Left lung (tissue), 10 donors: ENCODE results near the gene NOTCH1. TPM values are rescaled to one million over a fixed set of nuclear protein-coding genes. Genes with fewer than 3 reads are reported as not detected.

Source experiments
- ATAC-seq: fragments of 200-7000 bp; cut with Tn5 transposase; one replicate; pipeline ENCODE4 v1.9.1; 2020; ENCODE audit warnings: moderate library complexity
- DNase-seq, 4 donors: peaks; one replicate each; pipeline ENCODE4 v3.0.0-alpha.2; 2013 to 2020
- H3K27ac ChIP-seq, 2 donors: fragments of 200-600 bp; sonication (generic) in 1 of 2; one replicate each; pipeline versions ENCODE4 v1.5.0 to v1.8.0; 2020 to 2021
- H3K27me3 ChIP-seq, 2 donors: fragments of 200-600 bp; sonication (generic) in 1 of 2; one replicate each; pipeline versions ENCODE4 v1.5.0 to v1.8.0; 2020 to 2021
- H3K36me3 ChIP-seq, 2 donors: fragments of 200-600 bp; sonication (generic) in 1 of 2; one replicate each; pipeline versions ENCODE4 v1.5.0 to v1.8.0; 2020 to 2021
- H3K4me1 ChIP-seq, 2 donors: fragments of 200-600 bp; one replicate each; pipeline ENCODE4 v1.8.0; 2021
- H3K4me3 ChIP-seq, 2 donors: fragments of 200-600 bp; sonication (generic) in 1 of 2; one replicate each; pipeline versions ENCODE4 v1.5.0 to v1.8.0; 2020 to 2021; ENCODE audit warnings: mild to moderate bottlenecking in 1 of 2
- H3K9me3 ChIP-seq, 2 donors: fragments of 200-600 bp; sonication (generic) in 1 of 2; one replicate each; pipeline versions ENCODE4 v1.5.0 to v1.8.0; 2020 to 2021
- intact Hi-C, 2 donors: fragments of 100-400 bp; cut with DNase I; formaldehyde crosslinking; loops; one replicate each; pipeline versions ENCODE4 v1.11.2 to v1.14.2; 2022
- polyA plus RNA-seq, 6 donors: library from polyadenylated mRNA; unstranded; fragments of 120-200 nt; gene quantifications; one replicate each; pipeline ENCODE4 v1.2.1, GENCODE V29; 2013; ENCODE audit not compliant: insufficient read length in 6 of 6
- total RNA-seq, 2 donors: library from RNA; stranded (reverse); fragmentation: NEBNext Ultra II Directional; extraction: Animal tissue kit (Norgen Biotek cat#: 25700); gene quantifications; one replicate each; pipeline ENCODE4 v1.2.1, GENCODE V29; 2021
- TF ChIP-seq, protein P1 (sequence below), 2 donors: fragments of 200-600 bp; sonication (generic) in 1 of 2; IDR thresholded peaks; one replicate each; pipeline versions ENCODE4 v1.5.0 to v1.8.0; 2021; ENCODE audit warnings: antibody characterized with exemption in 2 of 2
- donor health status: DM: no; HTN: yes; CAD: no.
- donor health status: DM: no; HTN: no; CAD: no.

Gene NOTCH1
- total and polyA plus RNA-seq, 8 donors: 21.7 to 102 (median 33.7) TPM

DNA sequence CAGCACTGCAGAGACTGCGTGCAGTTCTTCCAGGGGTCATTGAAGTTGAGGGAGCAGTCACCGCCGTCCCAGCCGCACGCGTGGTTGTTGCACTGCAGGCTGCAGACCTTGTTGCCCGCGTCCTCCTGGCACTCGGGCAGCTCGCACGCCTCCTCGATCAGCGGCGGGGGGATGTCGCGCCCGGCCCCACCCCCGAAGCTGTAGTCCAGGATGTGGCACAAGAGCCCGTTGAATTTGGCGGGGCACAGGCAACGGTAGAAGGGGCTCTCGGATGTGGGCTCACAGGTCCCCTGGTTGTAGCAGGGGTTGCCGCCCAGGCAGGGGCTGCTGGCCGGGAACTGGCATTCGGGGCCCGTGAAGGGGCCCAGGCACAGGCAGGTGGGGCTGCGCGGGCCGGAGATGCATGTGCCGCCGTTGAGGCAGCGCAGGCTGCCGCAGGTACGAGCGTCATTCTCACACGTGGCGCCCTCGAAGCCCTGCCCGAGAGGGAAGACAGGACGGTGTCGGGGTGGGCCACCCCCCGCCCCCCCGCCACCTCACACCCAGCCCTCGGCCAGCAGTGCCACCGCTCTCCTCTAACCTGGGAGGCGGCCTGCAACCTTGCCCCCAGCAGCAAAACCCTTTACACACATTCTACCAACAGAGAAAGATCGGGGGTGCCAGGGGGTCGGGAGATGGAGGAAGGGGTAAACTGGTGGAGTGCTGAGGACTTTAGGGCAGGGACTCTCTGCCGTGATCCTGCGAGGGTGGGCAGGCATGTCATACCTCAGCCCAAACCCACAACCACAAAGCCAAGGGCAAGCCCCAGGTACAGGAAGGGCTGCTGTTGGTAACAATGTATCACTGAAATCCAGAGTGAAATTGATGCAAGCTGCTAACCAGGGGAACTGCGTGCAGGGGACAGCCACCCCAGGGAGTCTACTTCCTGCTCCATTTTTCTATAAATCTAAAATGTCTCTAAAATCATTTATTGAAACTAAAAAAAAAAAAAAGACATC lies 40.1 kb downstream of the NOTCH1 start:
- H3K4me3 ChIP-seq: no peak overlapping the region
- intact Hi-C loops: no loop called here
- H3K36me3 ChIP-seq: peaks cover 0 to 100% of the 10 kb centered on the region in 2 donors
- no peaks in the 10 kb centered on the region for H3K9me3 ChIP-seq
- no peak overlapping the region for H3K27ac ChIP-seq
- DNase-seq: no peak
- TF ChIP-seq, protein P1, sequence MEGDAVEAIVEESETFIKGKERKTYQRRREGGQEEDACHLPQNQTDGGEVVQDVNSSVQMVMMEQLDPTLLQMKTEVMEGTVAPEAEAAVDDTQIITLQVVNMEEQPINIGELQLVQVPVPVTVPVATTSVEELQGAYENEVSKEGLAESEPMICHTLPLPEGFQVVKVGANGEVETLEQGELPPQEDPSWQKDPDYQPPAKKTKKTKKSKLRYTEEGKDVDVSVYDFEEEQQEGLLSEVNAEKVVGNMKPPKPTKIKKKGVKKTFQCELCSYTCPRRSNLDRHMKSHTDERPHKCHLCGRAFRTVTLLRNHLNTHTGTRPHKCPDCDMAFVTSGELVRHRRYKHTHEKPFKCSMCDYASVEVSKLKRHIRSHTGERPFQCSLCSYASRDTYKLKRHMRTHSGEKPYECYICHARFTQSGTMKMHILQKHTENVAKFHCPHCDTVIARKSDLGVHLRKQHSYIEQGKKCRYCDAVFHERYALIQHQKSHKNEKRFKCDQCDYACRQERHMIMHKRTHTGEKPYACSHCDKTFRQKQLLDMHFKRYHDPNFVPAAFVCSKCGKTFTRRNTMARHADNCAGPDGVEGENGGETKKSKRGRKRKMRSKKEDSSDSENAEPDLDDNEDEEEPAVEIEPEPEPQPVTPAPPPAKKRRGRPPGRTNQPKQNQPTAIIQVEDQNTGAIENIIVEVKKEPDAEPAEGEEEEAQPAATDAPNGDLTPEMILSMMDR (IDR thresholded peaks at IDR 0.05): no peak
- peaks cover 0 to 8% of the 10 kb centered on the region in 2 donors for H3K4me1 ChIP-seq
- ATAC-seq: no peak
- no peaks in the 10 kb centered on the region for H3K27me3 ChIP-seq

DNA sequence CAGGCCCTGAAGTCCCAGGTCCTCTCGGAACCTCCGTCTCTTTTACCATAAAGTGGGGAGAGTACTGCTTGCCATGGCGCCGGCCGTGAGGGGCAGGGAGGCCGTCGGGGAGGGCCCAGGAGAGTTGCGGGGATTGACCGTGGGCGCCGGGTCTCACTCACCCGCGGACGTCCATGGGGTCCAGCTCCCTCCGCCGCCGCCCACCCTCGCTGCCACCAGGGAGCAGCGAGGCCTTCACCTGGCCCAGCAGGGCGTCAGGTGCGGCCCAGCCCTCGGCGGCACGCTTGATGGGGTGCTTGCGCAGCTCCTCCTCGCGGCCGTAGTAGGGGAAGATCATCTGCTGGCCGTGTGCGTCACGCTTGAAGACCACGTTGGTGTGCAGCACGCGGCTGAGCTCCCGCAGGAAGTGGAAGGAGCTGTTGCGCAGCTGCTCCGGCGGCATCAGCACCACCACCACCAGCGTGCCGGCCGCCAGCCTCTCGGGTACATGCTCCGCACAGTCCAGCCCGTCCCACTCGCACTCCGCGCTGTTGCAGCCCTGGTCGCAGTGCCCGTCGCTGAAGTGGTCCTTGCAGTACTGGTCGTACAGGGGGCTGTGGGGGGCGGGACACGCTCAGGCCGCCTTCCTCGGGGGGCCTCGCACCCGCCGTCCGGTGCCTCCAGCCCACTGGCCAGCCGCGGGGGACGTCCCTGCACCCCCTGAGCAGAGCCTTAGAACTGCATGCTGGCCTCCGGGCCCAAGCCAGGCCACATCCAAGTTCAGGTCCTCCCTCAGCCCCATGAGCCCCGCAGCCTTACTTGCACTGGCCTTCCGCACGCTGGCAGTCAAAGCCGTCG lies 41.1 kb downstream of the NOTCH1 start:
- Histone ChIP-seq H3K27ac (no peak overlapping the region), H3K27me3 (no peaks in the 10 kb centered on the region), H3K4me3 (no peak overlapping the region), H3K36me3 (peaks cover 0 to 100% of the 10 kb centered on the region in 2 donors), H3K9me3 (no peaks in the 10 kb centered on the region), H3K4me1 (no peaks in the 10 kb centered on the region)
- no peak for ATAC-seq
- DNase-seq: no peak
- TF ChIP-seq, protein P1 (IDR thresholded peaks at IDR 0.05): no peak
- intact Hi-C loops: no loop called here

DNA sequence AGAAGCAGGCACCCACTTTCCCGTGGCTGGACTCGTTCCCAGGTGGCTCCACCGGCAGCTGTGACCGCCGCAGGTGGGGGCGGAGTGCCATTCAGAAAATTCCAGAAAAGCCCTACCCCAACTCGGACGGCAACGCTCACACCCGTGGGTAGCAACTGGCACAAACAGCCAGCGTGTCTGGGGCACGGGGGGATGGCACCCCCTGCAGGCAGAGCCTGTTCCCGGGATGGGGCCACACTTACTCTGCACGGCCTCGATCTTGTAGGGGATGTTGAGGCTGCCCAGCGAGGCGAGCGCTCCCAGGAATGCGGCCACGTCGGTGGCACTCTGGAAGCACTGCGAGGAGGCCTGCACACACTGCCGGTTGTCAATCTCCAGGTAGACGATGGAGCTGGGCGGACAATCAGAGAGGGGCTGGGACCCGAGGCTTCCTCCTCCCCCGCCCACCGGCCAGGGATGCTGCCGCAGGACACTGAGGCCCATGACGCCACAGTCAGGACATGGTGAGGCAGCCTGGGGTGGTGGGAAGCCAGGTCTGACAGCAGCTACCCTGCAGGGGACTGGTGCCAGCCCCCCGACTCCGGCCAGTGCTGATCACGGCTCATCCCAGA lies 42.8 kb downstream of the NOTCH1 start:
- no peak overlapping the region for H3K27ac ChIP-seq
- no peak for DNase-seq
- no peaks in the 10 kb centered on the region for H3K9me3 ChIP-seq
- intact Hi-C loops: no loop called here
- no peak overlapping the region for H3K4me3 ChIP-seq
- TF ChIP-seq, protein P1 (IDR thresholded peaks at IDR 0.05): no peak
- no peaks in the 10 kb centered on the region for H3K4me1 ChIP-seq
- ATAC-seq: no peak
- no peaks in the 10 kb centered on the region for H3K27me3 ChIP-seq
- peaks cover 0 to 100% of the 10 kb centered on the region in 2 donors for H3K36me3 ChIP-seq

DNA sequence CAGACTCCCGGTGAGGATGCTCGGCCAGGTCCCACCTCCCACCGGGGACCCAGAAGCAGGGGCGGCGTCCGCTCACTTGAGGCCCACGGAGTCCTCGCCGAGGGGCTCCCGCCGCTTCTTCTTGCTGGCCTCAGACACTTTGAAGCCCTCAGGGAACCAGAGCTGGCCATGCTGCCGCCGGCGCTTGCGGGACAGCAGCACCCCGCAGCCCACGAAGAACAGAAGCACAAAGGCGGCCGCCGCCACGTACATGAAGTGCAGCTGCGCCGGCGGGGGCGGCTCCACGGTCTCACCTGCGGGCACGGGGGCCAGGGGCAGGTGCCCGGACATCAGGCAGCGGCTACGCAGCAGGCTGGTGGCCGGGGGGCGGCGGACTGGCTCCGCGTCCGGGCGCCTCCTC lies 43.7 kb downstream of the NOTCH1 start:
- intact Hi-C loops: no loop called here
- Histone ChIP-seq H3K36me3 (peaks cover 0 to 100% of the 10 kb centered on the region in 2 donors), H3K9me3 (no peaks in the 10 kb centered on the region), H3K4me1 (no peaks in the 10 kb centered on the region), H3K27ac (no peak overlapping the region), H3K4me3 (no peak overlapping the region), H3K27me3 (no peaks in the 10 kb centered on the region)
- ATAC-seq (no peak), DNase-seq (no peak)
- TF ChIP-seq, protein P1 (IDR thresholded peaks at IDR 0.05): no peak
